HEK293 (cell line): ENCODE results near the gene CKS1B.

ENCODE experiments used
- GLI2 ChIP-seq: fragments of 450-650 bp; formaldehyde crosslinking; IDR thresholded peaks from 2 replicates; pipeline ENCODE4; 2017; ENCODE audit warnings: missing biosample characterization, missing genetic modification characterization, low read depth, borderline replicate concordance
- IKZF3 ChIP-seq: fragments of 450-650 bp; IDR thresholded peaks from 2 replicates; pipeline ENCODE4 v1.5.0; 2018; ENCODE audit warnings: missing biosample characterization, mild to moderate bottlenecking, missing genetic modification characterization, moderate library complexity
- KLF17 ChIP-seq: fragments of 450-650 bp; formaldehyde crosslinking; IDR thresholded peaks from 2 replicates; pipeline ENCODE4 v1.5.1; 2016; ENCODE audit warnings: missing biosample characterization, missing genetic modification characterization
- KLF9 ChIP-seq: fragments of 450-650 bp; formaldehyde crosslinking; IDR thresholded peaks from 2 replicates; pipeline ENCODE4 v1.5.1; 2016; ENCODE audit warnings: missing biosample characterization, missing genetic modification characterization, low read depth
- MEIS1 ChIP-seq: sonication (generic); formaldehyde crosslinking; IDR thresholded peaks from 2 replicates; pipeline ENCODE4 v1.8.1; 2022; ENCODE audit warnings: missing genetic modification reagents, mild to moderate bottlenecking, borderline replicate concordance
- MYNN ChIP-seq: fragments of 450-650 bp; formaldehyde crosslinking; IDR thresholded peaks from 2 replicates; pipeline ENCODE4 v1.5.1; 2016; ENCODE audit warnings: missing biosample characterization, missing genetic modification characterization, borderline replicate concordance
- OSR2 ChIP-seq: fragments of 450-650 bp; formaldehyde crosslinking; IDR thresholded peaks from 2 replicates; pipeline ENCODE4 v1.5.1; 2016; ENCODE audit warnings: missing biosample characterization, missing genetic modification characterization
- PRDM4 ChIP-seq: fragments of 450-650 bp; formaldehyde crosslinking; IDR thresholded peaks from 2 replicates; pipeline ENCODE4 v1.5.1; 2017; ENCODE audit warnings: missing biosample characterization, missing genetic modification characterization
- TRIM28 ChIP-seq: IDR thresholded peaks from 2 replicates; pipeline ENCODE4 v1.6.1; 2011; ENCODE audit warnings: low read length, control low read depth, borderline replicate concordance
- ZBTB1 ChIP-seq: fragments of 450-650 bp; formaldehyde crosslinking; IDR thresholded peaks from 2 replicates; pipeline ENCODE4 v1.5.1; 2016; ENCODE audit warnings: missing biosample characterization, missing genetic modification characterization
- ZBTB11 ChIP-seq: fragments of 450-650 bp; formaldehyde crosslinking; conservative IDR thresholded peaks from 2 replicates; pipeline ENCODE4 v1.5.1; 2016; ENCODE audit warnings: low read depth, missing biosample characterization, missing genetic modification characterization
- ZBTB49 ChIP-seq: fragments of 450-650 bp; formaldehyde crosslinking; IDR thresholded peaks from 2 replicates; pipeline ENCODE4 v1.5.1; 2016; ENCODE audit warnings: missing biosample characterization, missing genetic modification characterization, low read depth
- ZBTB6 ChIP-seq: fragments of 450-650 bp; formaldehyde crosslinking; IDR thresholded peaks from 2 replicates; pipeline ENCODE4 v1.5.1; 2017; ENCODE audit warnings: missing biosample characterization, missing genetic modification characterization
- ZBTB8A ChIP-seq: fragments of 450-650 bp; formaldehyde crosslinking; IDR thresholded peaks from 2 replicates; pipeline ENCODE4 v1.5.1; 2016; ENCODE audit warnings: missing biosample characterization, missing genetic modification characterization
- ZFP3 ChIP-seq: fragments of 450-650 bp; formaldehyde crosslinking; IDR thresholded peaks from 2 replicates; pipeline ENCODE4 v1.5.1; 2016; ENCODE audit warnings: low read depth, missing biosample characterization, missing genetic modification characterization
- ZNF112 ChIP-seq: fragments of 450-650 bp; formaldehyde crosslinking; IDR thresholded peaks from 2 replicates; pipeline ENCODE4 v1.5.0; 2017; ENCODE audit warnings: missing biosample characterization, missing genetic modification characterization
- ZNF114 ChIP-seq: fragments of 450-650 bp; formaldehyde crosslinking; IDR thresholded peaks from 2 replicates; pipeline ENCODE4 v1.5.0; 2017; ENCODE audit warnings: missing biosample characterization, missing genetic modification characterization
- ZNF140 ChIP-seq: fragments of 450-650 bp; formaldehyde crosslinking; IDR thresholded peaks from 2 replicates; pipeline ENCODE4 v1.5.1; 2016; ENCODE audit warnings: missing biosample characterization, missing genetic modification characterization
- ZNF16 ChIP-seq: fragments of 450-650 bp; formaldehyde crosslinking; IDR thresholded peaks from 2 replicates; pipeline ENCODE4 v1.5.1; 2016; ENCODE audit warnings: low read depth, missing biosample characterization, missing genetic modification characterization
- ZNF169 ChIP-seq: fragments of 450-650 bp; formaldehyde crosslinking; IDR thresholded peaks from 2 replicates; pipeline ENCODE4 v1.5.1; 2016; ENCODE audit warnings: missing biosample characterization, missing genetic modification characterization
- ZNF223 ChIP-seq: fragments of 450-650 bp; formaldehyde crosslinking; IDR thresholded peaks from 2 replicates; pipeline ENCODE4 v1.5.1; 2016; ENCODE audit warnings: missing biosample characterization, missing genetic modification characterization
- ZNF239 ChIP-seq: fragments of 450-650 bp; formaldehyde crosslinking; IDR thresholded peaks from 2 replicates; pipeline ENCODE4 v1.5.1; 2016; ENCODE audit warnings: missing biosample characterization, missing genetic modification characterization
- ZNF335 ChIP-seq: fragments of 450-650 bp; formaldehyde crosslinking; conservative IDR thresholded peaks from 2 replicates; pipeline ENCODE4 v1.5.1; 2016; ENCODE audit warnings: missing biosample characterization, missing genetic modification characterization
- ZNF391 ChIP-seq: fragments of 450-650 bp; formaldehyde crosslinking; IDR thresholded peaks from 2 replicates; pipeline ENCODE4 v1.5.1; 2016; ENCODE audit warnings: low read depth, missing biosample characterization, missing genetic modification characterization, borderline replicate concordance
- ZNF544 ChIP-seq: fragments of 450-650 bp; formaldehyde crosslinking; IDR thresholded peaks from 2 replicates; pipeline ENCODE4 v1.5.0; 2017; ENCODE audit warnings: missing biosample characterization, missing genetic modification characterization
- ZNF645 ChIP-seq: fragments of 450-650 bp; formaldehyde crosslinking; IDR thresholded peaks from 2 replicates; pipeline ENCODE4; 2016; ENCODE audit warnings: missing biosample characterization, missing genetic modification characterization
- ZNF654 ChIP-seq: fragments of 450-650 bp; formaldehyde crosslinking; IDR thresholded peaks from 2 replicates; pipeline ENCODE4 v1.5.1; 2016; ENCODE audit warnings: low read depth, missing biosample characterization, missing genetic modification characterization
- ZNF768 ChIP-seq: fragments of 450-650 bp; formaldehyde crosslinking; IDR thresholded peaks from 2 replicates; pipeline ENCODE4 v1.5.1; 2018; ENCODE audit warnings: missing biosample characterization, mild to moderate bottlenecking, missing genetic modification characterization

Gene CKS1B

GRCh38 chr1:155017041-155017945 lies 42.8 kb downstream of the CKS1B start (continued):
- TF ChIP-seq ZBTB11, result peak; percentile 47
- TF ChIP-seq ZNF16 (tag by site-specific recombination), result no peak
- TF ChIP-seq GLI2 (tag by site-specific recombination), result no peak
- peak; percentile 97 for TF ChIP-seq KLF9 (tag by site-specific recombination)
- TF ChIP-seq ZNF544 (tag by site-specific recombination), result no peak
- no peak for TF ChIP-seq ZNF645
- no peak for TF ChIP-seq ZNF112 (tag by site-specific recombination)
- TF ChIP-seq OSR2 (tag by site-specific recombination), result peak; percentile 83
- no peak for TF ChIP-seq ZFP3 (tag by site-specific recombination)
- TF ChIP-seq ZBTB6 (tag by site-specific recombination), result peak; percentile 18
- peak; percentile 96 for TF ChIP-seq ZBTB8A (tag by site-specific recombination)
- TF ChIP-seq TRIM28, result peak; percentile 80; the same call in 1 of the 2 replicates
- peak; percentile 92 for TF ChIP-seq ZNF391 (tag by site-specific recombination)
- TF ChIP-seq ZNF768, result no peak
- TF ChIP-seq ZNF223 (tag by site-specific recombination), result no peak
- TF ChIP-seq ZNF654 (tag by site-specific recombination), result no peak
- TF ChIP-seq MEIS1 (CRISPR knock-in tag), result no peak
- TF ChIP-seq IKZF3, result peak; percentile 93
- TF ChIP-seq ZBTB49 (tag by site-specific recombination), result no peak
- no peak; the same call in 1 of the 2 replicates for TF ChIP-seq MYNN
- TF ChIP-seq ZBTB1 (tag by site-specific recombination), result no peak
- no peak for TF ChIP-seq PRDM4 (tag by site-specific recombination)
- peak; percentile 98 for TF ChIP-seq KLF17
- TF ChIP-seq ZNF239, result no peak
- TF ChIP-seq ZNF169, result no peak
- no peak for TF ChIP-seq ZNF114 (tag by site-specific recombination)
- no peak for TF ChIP-seq ZNF140 (tag by site-specific recombination)
- peak; percentile 72 for TF ChIP-seq ZNF335
